Heart right ventricle (tissue), 16 donors: ENCODE measurements around the gene CKS1B. TPM values are rescaled to one million over a fixed set of nuclear protein-coding genes. Genes with fewer than 3 reads are reported as not detected.

ENCODE experiments used
- ATAC-seq, 8 donors: fragments of 200-7000 bp; cut with Tn5 transposase; one replicate each; pipeline ENCODE4 v1.9.1; 2020; ENCODE audit warnings: mild to moderate bottlenecking in 8 of 8, moderate library complexity in 8 of 8, moderate number of reproducible peaks in 1 of 8
- DNase-seq, 2 donors: peaks; one replicate each; pipeline ENCODE4 v3.0.0-alpha.2; 2020
- H3K27ac ChIP-seq, 10 donors: fragments of 200-600 bp; sonication (generic) in 2 of 10; one replicate each; pipeline versions ENCODE4 v1.5.0 to v1.8.0; 2020 to 2022; ENCODE audit warnings: mild to moderate bottlenecking in 3 of 10
- H3K27me3 ChIP-seq, 7 donors: fragments of 200-600 bp; one replicate each; pipeline ENCODE4 v1.8.0; 2021 to 2022; ENCODE audit warnings: mild to moderate bottlenecking in 2 of 7
- H3K36me3 ChIP-seq, 9 donors: fragments of 200-600 bp; sonication (generic) in 1 of 9; one replicate each; pipeline versions ENCODE4 v1.5.0 to v1.8.0; 2020 to 2022; ENCODE audit warnings: mild to moderate bottlenecking in 2 of 9
- H3K4me1 ChIP-seq, 9 donors: fragments of 200-600 bp; sonication (generic) in 1 of 9; one replicate each; pipeline versions ENCODE4 v1.5.0 to v1.8.0; 2020 to 2022; ENCODE audit warnings: mild to moderate bottlenecking in 4 of 9
- H3K4me3 ChIP-seq, 10 donors: fragments of 200-600 bp; sonication (generic) in 2 of 10; one replicate each; pipeline versions ENCODE4 v1.5.0 to v1.8.0; 2020 to 2022; ENCODE audit warnings: mild to moderate bottlenecking in 7 of 10, moderate library complexity in 2 of 10
- H3K9me3 ChIP-seq, 11 donors: fragments of 200-600 bp in 10 of 11; sonication (generic) in 2 of 11; one replicate each; pipeline versions ENCODE4 v1.5.0 to v1.8.0; 2013 to 2022; ENCODE audit warnings: mild to moderate bottlenecking in 2 of 11, control low read depth in 1 of 11, moderate library complexity in 1 of 11
- CTCF ChIP-seq, 9 donors: fragments of 200-600 bp; sonication (generic) in 2 of 9; IDR thresholded peaks; one replicate each; pipeline versions ENCODE4 v1.5.0 to v1.8.0; 2021 to 2022; ENCODE audit warnings: antibody characterized with exemption in 9 of 9, mild to moderate bottlenecking in 5 of 9, moderate library complexity in 1 of 9
- WGBS, 2 donors: extraction: QIAGEN DNeasy Blood & Tissue Kit; methylation state at CpG; one replicate each; pipeline ENCODE4 v1.1.7; 2013; ENCODE audit warnings: inconsistent platforms in 1 of 2; 5-methylcytosine and 5-hydroxymethylcytosine counted together
- intact Hi-C, 10 donors: fragments of 100-400 bp; cut with DNase I; formaldehyde crosslinking; loops; one replicate each; pipeline versions ENCODE4 v1.11.1 to v1.14.2; 2022
- microRNA-seq, 2 donors: library from miRNA; unstranded; fragments of <30 nt; microRNA quantifications; one replicate each; pipeline ENCODE4 v1.2.0, GENCODE V29; 2021
- polyA plus RNA-seq, 2 donors: library from polyadenylated mRNA; stranded (reverse); fragments of 200-250 nt; gene quantifications; one replicate each; pipeline ENCODE4 v1.2.3, GENCODE V29; 2013
- total RNA-seq, 10 donors: library from RNA; stranded (reverse); fragmentation: NEBNext Ultra II Directional in 3 of 10; extraction: Animal tissue kit (Norgen Biotek cat#: 25700) in 3 of 10; gene quantifications; one replicate each; pipeline versions ENCODE4 v1.2.1 to v1.2.4, GENCODE V29; 2021 to 2023
- donor health status: Arrhythmogenic right ventricular cardiomyopathy.
- donor health status: ischemic (EF 13 %, LVEDD 7.1; RV severe dilation, severe dysfunction).
- donor health status: healthy with polysubstance abuse.
- donor health status: DM: no; HTN: yes; CAD: no.
- donor health status: DM: no; HTN: no; CAD: no.
- donor health status: ischemic (EF 25% LVEDD 6.9; RV normal size, moderate dysfunction).
- donor health status: ischemic (EF 25% LVEDD 5.7; RV mildly dilated, moderate dysfunction).
- donor health status: healthy.
- donor health status: DM: yes; HTN: yes; CAD: no.
- donor health status: Ischemic cardiomyopathy.
- donor health status: ischemic (EF 35%, LVEDD 5.7; RV mildly dilated, moderate dysfunction).
- donor health status: nonischemic (EF 11% LVEDD 7.7; RV severe dilation, severe dysfunction).
- donor health status: DM: yes; HTN: yes; CAD: no.
- donor health status: PGD.
- donor health status: ischemic (EF 29% LVEDD 5.4; RV normal size, mild dysfunction).
- donor health status: nonischemic (EF 23%, LVEDD 6.1; RV moderate dilation, normal function).

CKS1B gene
- total and polyA plus RNA-seq, 12 donors: 4.6 to 36.7 (median 17.5) TPM

GRCh38 chr1:155023627-155024026 is 49.1 kb downstream of the CKS1B start:
- H3K9me3 ChIP-seq: no peaks in the 10 kb centered on the region
- no peak for DNase-seq
- no peak for ATAC-seq

DNA sequence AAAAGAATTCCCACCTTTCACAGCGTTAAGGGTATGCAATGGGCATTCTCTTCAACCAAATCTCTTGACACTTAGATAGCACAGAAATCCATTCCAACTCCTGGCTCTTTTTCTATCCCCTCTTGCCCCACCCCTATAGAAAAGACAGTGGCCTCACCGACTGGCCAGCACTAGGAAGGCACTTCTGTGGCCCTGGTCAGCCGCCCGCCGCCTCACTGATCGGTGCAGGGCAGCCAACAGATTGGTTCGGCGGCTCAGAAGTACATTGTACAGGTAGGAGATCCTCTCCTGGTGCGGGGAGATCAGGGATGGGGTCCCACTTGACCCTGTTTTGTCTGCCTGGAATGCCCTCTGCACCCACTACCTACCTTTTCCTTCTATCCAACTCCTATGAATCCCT is 49.8 kb downstream of the CKS1B start:
- intact Hi-C loops: no loop called here
- no peak for DNase-seq

More at GRCh38 chr1:155023627-155024026, 49.1 kb downstream of the CKS1B start:
- no peak for TF ChIP-seq CTCF (IDR thresholded peaks at IDR 0.05)
- no peak overlapping the region for H3K4me3 ChIP-seq
- intact Hi-C loops: no loop called here
- no peaks in the 10 kb centered on the region for H3K27me3 ChIP-seq
- H3K36me3 ChIP-seq: no peaks in the 10 kb centered on the region
- 81 to 89% methylated on average over 5 of the region's 5 CpGs for WGBS, 2 donors
- H3K4me1 ChIP-seq: peaks cover 0 to 16% (median 0%) of the 10 kb centered on the region in 9 donors
- H3K27ac ChIP-seq: no peak overlapping the region

DNA sequence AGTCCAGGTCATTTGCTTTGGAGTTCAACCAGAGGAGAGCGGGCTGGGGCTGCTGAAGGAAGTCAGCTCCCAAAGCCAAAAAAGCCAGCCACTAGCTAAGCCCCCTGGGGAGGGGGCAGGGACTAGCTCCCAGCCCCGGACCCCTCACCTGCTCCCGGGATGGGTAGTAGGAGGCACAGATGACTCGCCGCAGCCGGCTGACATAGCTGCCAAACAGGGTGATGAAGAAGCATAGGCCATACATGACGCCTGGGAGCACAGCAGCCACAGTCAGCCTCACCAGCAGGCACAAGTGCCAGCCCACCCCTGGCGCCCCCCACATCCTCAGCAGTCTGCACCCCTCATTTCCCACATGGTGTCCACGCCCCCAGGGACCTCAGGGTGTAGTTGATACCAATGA is 51.7 kb downstream of the CKS1B start:
- Histone ChIP-seq H3K4me3 (no peak overlapping the region), H3K9me3 (no peaks in the 10 kb centered on the region), H3K27ac (no peak overlapping the region), H3K27me3 (no peaks in the 10 kb centered on the region), H3K4me1 (peaks cover 0 to 9% (median 0%) of the 10 kb centered on the region in 9 donors), H3K36me3 (no peaks in the 10 kb centered on the region)
- intact Hi-C loops: no loop called here
- 64 to 73% methylated on average over 9 of the region's 9 CpGs for WGBS, 2 donors
- TF ChIP-seq CTCF (IDR thresholded peaks at IDR 0.05): no peak
- no peak for DNase-seq
- no peak for ATAC-seq

More for the DNA sequence above, 49.8 kb downstream of the CKS1B start:
- no peak overlapping the region for H3K27ac ChIP-seq
- H3K9me3 ChIP-seq: no peaks in the 10 kb centered on the region
- peaks cover 0 to 9% (median 0%) of the 10 kb centered on the region in 9 donors for H3K4me1 ChIP-seq
- WGBS, 2 donors: 88 to 89% methylated on average over 9 of the region's 9 CpGs
- TF ChIP-seq CTCF (IDR thresholded peaks at IDR 0.05): no peak
- no peak for ATAC-seq
- H3K4me3 ChIP-seq: no peak overlapping the region
- H3K36me3 ChIP-seq: no peaks in the 10 kb centered on the region
- H3K27me3 ChIP-seq: no peaks in the 10 kb centered on the region

DNA sequence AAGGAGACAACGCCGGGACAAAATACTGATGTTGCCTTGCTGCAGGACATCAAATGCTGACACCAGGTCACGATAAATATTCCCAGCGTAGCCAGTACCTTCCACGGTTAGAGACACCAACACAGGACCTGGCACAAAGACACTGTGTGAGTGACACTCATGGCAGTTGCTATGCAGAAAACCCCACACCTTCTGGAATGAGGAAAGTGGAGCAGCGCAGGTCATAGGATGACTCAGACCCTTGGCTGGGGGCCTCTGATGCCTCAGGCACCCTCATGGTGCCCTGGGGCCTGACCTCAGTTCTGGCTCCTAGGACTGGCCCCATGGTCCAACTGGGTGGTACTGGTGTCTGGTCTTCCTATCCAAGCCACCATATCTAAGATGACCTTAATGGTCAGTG is 52.1 kb downstream of the CKS1B start:
- Histone ChIP-seq H3K36me3 (no peaks in the 10 kb centered on the region), H3K9me3 (no peaks in the 10 kb centered on the region), H3K4me1 (peaks cover 0 to 9% (median 0%) of the 10 kb centered on the region in 9 donors), H3K27ac (no peak overlapping the region), H3K27me3 (no peaks in the 10 kb centered on the region), H3K4me3 (no peak overlapping the region)
- 88 to 89% methylated on average over 6 of the region's 6 CpGs for WGBS, 2 donors
- no peak for TF ChIP-seq CTCF (IDR thresholded peaks at IDR 0.05)
- intact Hi-C loops: no loop called here
- ATAC-seq: no peak
- no peak for DNase-seq

Small RNAs within 50 kb of the gene (microRNA-seq; reads per million reads assigned to microRNA genes)
- 0 reads per million in 2 donors for gene MIR4258

Other genes starting within 250 kb of the CKS1B start
- gene KCNN3, start 104.4 kb upstream of the CKS1B start, total RNA-seq: 1 to 10 TPM in 9 of 10 donors, under 1 TPM in 1; 0.52 to 5.9 (median 2.7) TPM
- under 1 TPM; 0.17 to 0.59 TPM for gene KCNN3, start 104.4 kb upstream of the CKS1B start, polyA plus RNA-seq
- 10 to 100 TPM; 29.9 to 66.4 (median 39.4) TPM for gene PMVK, start 38.0 kb upstream of the CKS1B start, total RNA-seq
- 10 to 100 TPM; 40.2 to 42.9 TPM for gene PMVK, start 38.0 kb upstream of the CKS1B start, polyA plus RNA-seq
- 10 to 100 TPM; 38.3 to 75.0 (median 48.8) TPM for gene PBXIP1, start 18.6 kb upstream of the CKS1B start, total RNA-seq
- 10 to 100 TPM; 25.4 to 33.0 TPM for gene PBXIP1, start 18.6 kb upstream of the CKS1B start, polyA plus RNA-seq
- gene PYGO2, start 12.9 kb upstream of the CKS1B start, total RNA-seq: 10 to 100 TPM in 9 of 10 donors, 1 to 10 TPM in 1; 8.8 to 18.0 (median 13.9) TPM
- 10 to 100 TPM; 11.9 to 12.1 TPM for gene PYGO2, start 12.9 kb upstream of the CKS1B start, polyA plus RNA-seq
- 10 to 100 TPM; 42.6 to 95.7 (median 57.8) TPM for gene SHC1, start 3.9 kb upstream of the CKS1B start, total RNA-seq
- gene SHC1, start 3.9 kb upstream of the CKS1B start, polyA plus RNA-seq: 10 to 100 TPM; 35.6 to 58.3 TPM
- 10 to 100 TPM; 20.1 to 36.8 (median 24.1) TPM for gene FLAD1, start 8.7 kb downstream of the CKS1B start, total RNA-seq
- gene FLAD1, start 8.7 kb downstream of the CKS1B start, polyA plus RNA-seq: 10 to 100 TPM; 25.1 to 41.6 TPM
- not detected for gene LENEP, start 18.9 kb downstream of the CKS1B start, total RNA-seq
- not detected for gene LENEP, start 18.9 kb downstream of the CKS1B start, polyA plus RNA-seq
- gene ZBTB7B, start 28.1 kb downstream of the CKS1B start, total RNA-seq: 10 to 100 TPM; 25.7 to 54.7 (median 34.5) TPM
- 10 to 100 TPM; 41.1 to 51.6 TPM for gene ZBTB7B, start 28.1 kb downstream of the CKS1B start, polyA plus RNA-seq
- under 1 TPM in 9 of 10 donors, not detected in 1; 0.15 to 0.67 (median 0.30) TPM for gene DCST2, start 59.1 kb downstream of the CKS1B start, total RNA-seq
- 1 to 10 TPM in 1 of 2 donors, under 1 TPM in 1; 0.38 to 1.8 TPM for gene DCST2, start 59.1 kb downstream of the CKS1B start, polyA plus RNA-seq
- gene DCST1, start 59.1 kb downstream of the CKS1B start, total RNA-seq: not detected
- under 1 TPM in 1 of 2 donors, not detected in 1; 0.29 TPM for gene DCST1, start 59.1 kb downstream of the CKS1B start, polyA plus RNA-seq
- gene ADAM15, start 76.6 kb downstream of the CKS1B start, total RNA-seq: 100 to 1,000 TPM in 1 of 10 donors, 10 to 100 TPM in 9; 46.7 to 146 (median 58.5) TPM
- gene ADAM15, start 76.6 kb downstream of the CKS1B start, polyA plus RNA-seq: 100 to 1,000 TPM; 144 to 305 TPM
- 1 to 10 TPM in 8 of 10 donors, under 1 TPM in 2; 0.49 to 2.8 (median 1.8) TPM for gene EFNA4, start 89.1 kb downstream of the CKS1B start, total RNA-seq
- gene EFNA4, start 89.1 kb downstream of the CKS1B start, polyA plus RNA-seq: 1 to 10 TPM; 4.2 to 5.4 TPM
- gene EFNA3, start 104.2 kb downstream of the CKS1B start, total RNA-seq: 1 to 10 TPM in 1 of 10 donors, under 1 TPM in 8, not detected in 1; 0.23 to 1.9 (median 0.46) TPM
- 1 to 10 TPM in 1 of 2 donors, under 1 TPM in 1; 0.95 to 1.8 TPM for gene EFNA3, start 104.2 kb downstream of the CKS1B start, polyA plus RNA-seq
- 10 to 100 TPM; 28.9 to 50.0 (median 35.6) TPM for gene EFNA1, start 153.2 kb downstream of the CKS1B start, total RNA-seq
- gene EFNA1, start 153.2 kb downstream of the CKS1B start, polyA plus RNA-seq: 100 to 1,000 TPM in 1 of 2 donors, 10 to 100 TPM in 1; 44.2 to 104 TPM
- 10 to 100 TPM in 2 of 10 donors, 1 to 10 TPM in 8; 5.5 to 16.8 (median 7.9) TPM for gene SLC50A1, start 161.2 kb downstream of the CKS1B start, total RNA-seq
- 10 to 100 TPM; 23.2 to 33.7 TPM for gene SLC50A1, start 161.2 kb downstream of the CKS1B start, polyA plus RNA-seq
- 10 to 100 TPM; 48.2 to 70.9 (median 53.4) TPM for gene DPM3, start 165.8 kb downstream of the CKS1B start, total RNA-seq
- 100 to 1,000 TPM; 144 to 304 TPM for gene DPM3, start 165.8 kb downstream of the CKS1B start, polyA plus RNA-seq
- gene KRTCAP2, start 198.6 kb downstream of the CKS1B start, total RNA-seq: 100 to 1,000 TPM in 9 of 10 donors, 10 to 100 TPM in 1; 96.1 to 173 (median 114) TPM
- 100 to 1,000 TPM; 302 to 355 TPM for gene KRTCAP2, start 198.6 kb downstream of the CKS1B start, polyA plus RNA-seq
- under 1 TPM in 2 of 10 donors, not detected in 8; 0.10 to 0.35 TPM for gene TRIM46, start 199.2 kb downstream of the CKS1B start, total RNA-seq
- under 1 TPM; 0.04 to 0.07 TPM for gene TRIM46, start 199.2 kb downstream of the CKS1B start, polyA plus RNA-seq
- 1 to 10 TPM; 3.8 to 8.8 (median 6.4) TPM for gene THBS3, start 233.2 kb downstream of the CKS1B start, total RNA-seq
- gene THBS3, start 233.2 kb downstream of the CKS1B start, polyA plus RNA-seq: 10 to 100 TPM in 1 of 2 donors, 1 to 10 TPM in 1; 4.9 to 23.5 TPM
- 10 to 100 TPM; 13.1 to 25.8 (median 17.1) TPM for gene MTX1, start 234.0 kb downstream of the CKS1B start, total RNA-seq
- 10 to 100 TPM; 33.9 to 49.7 TPM for gene MTX1, start 234.0 kb downstream of the CKS1B start, polyA plus RNA-seq